Right lobe of liver (tissue), 4 donors: ENCODE measurements around the gene CDO1.

Experiments used
- CTCF ChIP-seq, 4 donors: fragments of 200-600 bp in 3 of 4; fragments of 450-650 bp in 1 of 4; IDR thresholded peaks; one replicate each; pipeline versions ENCODE4 v1.5.1 to v1.8.0; 2016 to 2022; ENCODE audit warnings: antibody characterized with exemption in 4 of 4, mild to moderate bottlenecking in 2 of 4
- POLR2A ChIP-seq: fragments of 450-650 bp; IDR thresholded peaks from one replicate; pipeline ENCODE4 v1.6.1; 2017; ENCODE audit warnings: antibody characterized with exemption, mild to moderate bottlenecking
- donor health status: DM: no; HTN: no; CAD: no.
- donor health status: DM: no; HTN: no; CAD: no.
- donor health status: DM: no; HTN: yes; CAD: no.

GRCh38 chr5:115796656-115797055 is 19.8 kb downstream of the CDO1 start:
- no peak for TF ChIP-seq CTCF (IDR thresholded peaks at IDR 0.05)
- no peak for TF ChIP-seq POLR2A
